HCT116 (cell line): Measurements from ENCODE around the gene GMEB1. TPM values are rescaled to one million over a fixed set of nuclear protein-coding genes. Genes with fewer than 3 reads are reported as not detected.

ENCODE experiments used
- ATAC-seq: fragments of 200-7000 bp; cut with Tn5 transposase; 2 replicates; pipeline ENCODE4 v1.9.1; 2020; ENCODE audit warnings: mild to moderate bottlenecking, moderate library complexity
- BruUV-seq: library from RNA; stranded (reverse); fragments of 400-500 nt; replicated peaks from 2 replicates; lab custom pipeline; 2021; lab: Mats Ljungman, UMichigan
- CTCF ChIA-PET: fragments of 300-600 bp; sonication (Branson Sonifier 250); formaldehyde crosslinking; loops from one replicate; lab custom pipeline; 2021; ENCODE audit warnings: antibody characterized with exemption; lab: Charles Lee
- POLR2A ChIA-PET: fragments of 300-600, 350-600 bp; sonication (Branson Sonifier 250); formaldehyde crosslinking; loops from one replicate; lab custom pipeline; 2021; ENCODE audit warnings: antibody characterized with exemption; lab: Charles Lee
- RAD21 ChIA-PET, 2 experiments: fragments of 300-600 bp; sonication (Branson Sonifier 250); formaldehyde crosslinking; loops; one replicate each; lab custom pipeline; 2023; ENCODE audit warnings: low total read pairs in 2 of 2; ENCODE audit not compliant: uncharacterized antibody in 2 of 2, unreplicated experiment in 2 of 2, low non-redundant PET in 1 of 2; lab: Charles Lee
- DNase-seq: peaks from one replicate; pipeline ENCODE4 v3.0.0-alpha.2; 2010; ENCODE audit warnings: low read depth, low spot score
- H2AFZ ChIP-seq: fragments of 200-600 bp; shearing (Covaris generic), sonication (generic); 2 replicates; pipeline ENCODE4 v1.6.1; 2017; ENCODE audit warnings: low read depth, mixed run types, mixed read lengths, antibody characterized with exemption, low read length; ENCODE audit not compliant: poor library complexity, severe bottlenecking
- H3K27ac ChIP-seq: 2 replicates; pipeline ENCODE4 v1.5.1; 2012; ENCODE audit warnings: low read depth, low read length
- H3K27me3 ChIP-seq: fragments of 200-600 bp; sonication (generic); 2 replicates; pipeline ENCODE4 v1.6.1; 2016; ENCODE audit warnings: mixed run types, low read length, mixed read lengths; ENCODE audit not compliant: insufficient read depth
- H3K36me3 ChIP-seq, 2 experiments: fragments of 200-500 bp in 1 of 2; fragments of 200-600 bp in 1 of 2; sonication (Bioruptor generic) in 1 of 2; sonication (generic) in 1 of 2; 2 replicates each; pipeline versions ENCODE4 v1.5.1 to v1.6.1; 2014 to 2016; ENCODE audit warnings: low read length in 2 of 2, inconsistent platforms in 1 of 2, mixed read lengths in 1 of 2, mixed run types in 1 of 2; ENCODE audit not compliant: insufficient read depth in 2 of 2, control insufficient read depth in 1 of 2
- H3K4me1 ChIP-seq, 2 experiments: fragments of 200-600 bp in 1 of 2; sonication (generic) in 1 of 2; 2 replicates each; pipeline versions ENCODE4 v1.5.1 to v1.6.1; 2012 to 2017; ENCODE audit warnings: low read length in 2 of 2, inconsistent platforms in 1 of 2, mild to moderate bottlenecking in 1 of 2, mixed read lengths in 1 of 2, mixed run types in 1 of 2, moderate library complexity in 1 of 2; ENCODE audit not compliant: insufficient read depth in 2 of 2, control insufficient read depth in 1 of 2
- H3K4me2 ChIP-seq: fragments of 200-600 bp; sonication (generic); 2 replicates; pipeline ENCODE4 v1.6.1; 2017; ENCODE audit warnings: mixed run types, low read length, mixed read lengths
- H3K4me3 ChIP-seq, 2 experiments: fragments of 200-600 bp in 1 of 2; sonication (generic) in 1 of 2; replicated peaks in 1 of 2; 2 replicates each; pipeline ENCODE4 v1.5.1; 2011 to 2016; ENCODE audit warnings: low read length in 2 of 2, control low read depth in 1 of 2, low read depth in 1 of 2, mild to moderate bottlenecking in 1 of 2, mixed read lengths in 1 of 2, mixed run types in 1 of 2
- H3K79me2 ChIP-seq: fragments of 200-600 bp; sonication (generic); 2 replicates; pipeline ENCODE4 v1.6.1; 2017; ENCODE audit warnings: mild to moderate bottlenecking, mixed run types, low read length, moderate library complexity, mixed read lengths; ENCODE audit not compliant: insufficient read depth
- H3K9ac ChIP-seq: fragments of 200-600 bp; sonication (generic); 2 replicates; pipeline ENCODE4 v1.6.1; 2016; ENCODE audit warnings: low read length, mixed read lengths
- H3K9me2 ChIP-seq: fragments of 200-600 bp; sonication (generic), shearing (Covaris generic); 2 replicates; pipeline ENCODE4 v1.6.1; 2017; ENCODE audit warnings: mixed run types, mild to moderate bottlenecking, moderate library complexity; ENCODE audit not compliant: insufficient read depth
- H3K9me3 ChIP-seq, 2 experiments: fragments of 200-500 bp in 1 of 2; fragments of 200-600 bp in 1 of 2; sonication (Bioruptor generic) in 1 of 2; sonication (generic) in 1 of 2; 2 replicates each; pipeline ENCODE4 v1.6.1; 2014 to 2017; ENCODE audit warnings: low read length in 2 of 2, mixed read lengths in 2 of 2, inconsistent platforms in 1 of 2, low read depth in 1 of 2, mild to moderate bottlenecking in 1 of 2, mixed run types in 1 of 2, moderate library complexity in 1 of 2; ENCODE audit not compliant: control insufficient read depth in 1 of 2, insufficient read depth in 1 of 2
- H4K20me1 ChIP-seq: fragments of 200-600 bp; sonication (generic), shearing (Covaris generic); 2 replicates; pipeline ENCODE4 v1.6.1; 2017; ENCODE audit warnings: mixed run types, mild to moderate bottlenecking, moderate library complexity; ENCODE audit not compliant: insufficient read depth
- CBX3 ChIP-seq: IDR thresholded peaks from 2 replicates; pipeline ENCODE4 v1.6.1; 2012; ENCODE audit warnings: low read depth
- FOSL1 ChIP-seq: IDR thresholded peaks from 2 replicates; pipeline ENCODE4 v1.6.1; 2012; ENCODE audit warnings: low read depth
- SP1 ChIP-seq: IDR thresholded peaks from 2 replicates; pipeline ENCODE4 v1.6.1; 2012; ENCODE audit warnings: low read depth
- SRF ChIP-seq: IDR thresholded peaks from 2 replicates; pipeline ENCODE4 v1.6.1; 2012; ENCODE audit warnings: low read depth
- TCF7L2 ChIP-seq: IDR thresholded peaks from 2 replicates; pipeline ENCODE4 v1.7.0; 2011; ENCODE audit warnings: borderline replicate concordance, inconsistent platforms; ENCODE audit not compliant: insufficient read depth, insufficient read length; ENCODE audit errors: extremely low read depth
- YY1 ChIP-seq: IDR thresholded peaks from 2 replicates; pipeline ENCODE4 v1.6.1; 2011; ENCODE audit warnings: low read length, low read depth, moderate library complexity, mild to moderate bottlenecking; ENCODE audit not compliant: insufficient replicate concordance; ENCODE audit errors: extremely low read depth
- intact Hi-C: fragments of 100-400 bp; cut with micrococcal nuclease; formaldehyde crosslinking; loops from 2 replicates; pipeline ENCODE4 v1.10.0; 2022
- total RNA-seq: library from RNA; stranded (reverse); gene quantifications from one replicate; pipeline ENCODE4 v1.2.1, GENCODE V29; 2021; ENCODE audit not compliant: unreplicated experiment
- TF ChIP-seq, protein P1 (sequence below): IDR thresholded peaks from 2 replicates; pipeline ENCODE4 v1.6.1; 2012
- TF ChIP-seq, protein P2 (sequence below): IDR thresholded peaks from 2 replicates; pipeline ENCODE4 v1.6.1; 2011; ENCODE audit warnings: mild to moderate bottlenecking, low read length, moderate library complexity; ENCODE audit not compliant: insufficient replicate concordance; ENCODE audit errors: extremely low read depth
- TF ChIP-seq, protein P3 (sequence below): IDR thresholded peaks from 2 replicates; pipeline ENCODE4 v1.6.1; 2012

The GMEB1 gene
- total RNA-seq, 1 experiment from 2014 or later = 19.8 TPM

DNA sequence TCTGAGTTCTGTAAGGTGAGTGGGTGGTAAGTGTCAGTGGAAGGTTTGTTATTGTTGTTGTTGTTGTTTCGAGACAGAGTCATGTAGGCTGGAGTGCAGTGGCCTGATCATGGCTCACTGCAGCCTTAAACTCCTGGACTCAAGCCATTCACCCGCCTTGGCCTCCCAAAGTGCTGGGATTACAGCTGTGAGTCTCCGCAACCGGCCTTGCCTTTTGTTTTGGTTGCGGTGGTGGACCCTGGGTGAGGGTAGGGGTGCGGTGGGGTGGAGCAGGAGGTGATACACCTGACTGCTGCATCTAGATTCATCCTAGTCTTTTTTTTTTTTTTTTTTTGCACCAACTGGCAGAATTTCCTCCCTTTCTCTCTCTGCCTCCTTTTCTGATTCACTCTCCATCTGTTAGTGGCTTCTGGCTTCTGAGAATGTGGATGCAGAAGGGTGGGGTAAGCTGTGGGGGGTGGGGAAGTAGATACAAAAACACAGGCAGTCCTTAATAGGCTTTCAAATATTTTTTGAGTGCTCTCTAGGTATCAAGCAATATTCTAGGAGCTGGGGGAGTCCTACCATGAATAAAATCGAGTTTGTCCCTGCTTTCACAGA is 4.6 kb upstream of the GMEB1 start:
- POLR2A ChIA-PET = interaction anchor here (1.2 kb wide), 1 partner anchor 15 kb away, joined by 4 read pairs; no protein-coding TSS in a partner anchor
- peaks cover 4% of the 10 kb centered on the region; the same call in 1 of the 2 replicates for H3K79me2 ChIP-seq
- no peak overlapping the region for H3K4me3 ChIP-seq
- H3K9me2 ChIP-seq = no peaks in the 10 kb centered on the region
- no peak overlapping the region for H3K27ac ChIP-seq
- peaks cover 10 to 13% of the 10 kb centered on the region in 2 experiments for H3K4me1 ChIP-seq
- H3K4me2 ChIP-seq = no peak overlapping the region
- H2AFZ ChIP-seq = no peak overlapping the region
- no peaks in the 10 kb centered on the region for H3K27me3 ChIP-seq
- no peaks in the 10 kb centered on the region for H3K9me3 ChIP-seq
- no TSS peak for BruUV-seq
- TF ChIP-seq FOSL1 (no peak), YY1 (no peak), CBX3 (no peak), TCF7L2 (no peak), SRF (no peak), SP1 (no peak)
- TF ChIP-seq, protein P1, sequence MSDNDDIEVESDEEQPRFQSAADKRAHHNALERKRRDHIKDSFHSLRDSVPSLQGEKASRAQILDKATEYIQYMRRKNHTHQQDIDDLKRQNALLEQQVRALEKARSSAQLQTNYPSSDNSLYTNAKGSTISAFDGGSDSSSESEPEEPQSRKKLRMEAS = no peak
- TF ChIP-seq, protein P2, sequence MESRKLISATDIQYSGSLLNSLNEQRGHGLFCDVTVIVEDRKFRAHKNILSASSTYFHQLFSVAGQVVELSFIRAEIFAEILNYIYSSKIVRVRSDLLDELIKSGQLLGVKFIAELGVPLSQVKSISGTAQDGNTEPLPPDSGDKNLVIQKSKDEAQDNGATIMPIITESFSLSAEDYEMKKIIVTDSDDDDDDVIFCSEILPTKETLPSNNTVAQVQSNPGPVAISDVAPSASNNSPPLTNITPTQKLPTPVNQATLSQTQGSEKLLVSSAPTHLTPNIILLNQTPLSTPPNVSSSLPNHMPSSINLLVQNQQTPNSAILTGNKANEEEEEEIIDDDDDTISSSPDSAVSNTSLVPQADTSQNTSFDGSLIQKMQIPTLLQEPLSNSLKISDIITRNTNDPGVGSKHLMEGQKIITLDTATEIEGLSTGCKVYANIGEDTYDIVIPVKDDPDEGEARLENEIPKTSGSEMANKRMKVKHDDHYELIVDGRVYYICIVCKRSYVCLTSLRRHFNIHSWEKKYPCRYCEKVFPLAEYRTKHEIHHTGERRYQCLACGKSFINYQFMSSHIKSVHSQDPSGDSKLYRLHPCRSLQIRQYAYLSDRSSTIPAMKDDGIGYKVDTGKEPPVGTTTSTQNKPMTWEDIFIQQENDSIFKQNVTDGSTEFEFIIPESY = no peak
- TF ChIP-seq, protein P3, sequence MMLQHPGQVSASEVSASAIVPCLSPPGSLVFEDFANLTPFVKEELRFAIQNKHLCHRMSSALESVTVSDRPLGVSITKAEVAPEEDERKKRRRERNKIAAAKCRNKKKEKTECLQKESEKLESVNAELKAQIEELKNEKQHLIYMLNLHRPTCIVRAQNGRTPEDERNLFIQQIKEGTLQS = no peak
- no peak overlapping the region for H3K9ac ChIP-seq
- CTCF ChIA-PET = no interaction called here
- DNase-seq (no peak), ATAC-seq (no peak)
- H3K36me3 ChIP-seq = no peaks in the 10 kb centered on the region
- RAD21 ChIA-PET = interaction anchor here in 1 of 2 experiments (0.7 kb wide), 1 partner anchor 13 kb away, joined by 4 read pairs; no protein-coding TSS in a partner anchor
- intact Hi-C loops = no loop called here
- H4K20me1 ChIP-seq = no peaks in the 10 kb centered on the region
